Progenitor cell of endocrine pancreas (in vitro differentiated cells): Measurements from ENCODE around the gene LPP. TPM values are rescaled to one million over a fixed set of nuclear protein-coding genes. Genes with fewer than 3 reads are reported as not detected.

Source experiments
- DNase-seq: peaks from one replicate; pipeline ENCODE4 v3.0.0; 2021; ENCODE audit warnings: low spot score; ENCODE audit not compliant: unreplicated experiment
- H3K27ac Mint-ChIP-seq: 2 replicates; pipeline ENCODE4 v1.8.0; 2021; ENCODE audit warnings: mild to moderate bottlenecking, moderate library complexity, mixed read lengths
- H3K27me3 Mint-ChIP-seq: 2 replicates; pipeline ENCODE4 v1.8.0; 2021; ENCODE audit warnings: mixed read lengths
- H3K36me3 Mint-ChIP-seq: 2 replicates; pipeline ENCODE4 v1.8.0; 2022; ENCODE audit warnings: mixed read lengths; ENCODE audit not compliant: insufficient read depth
- H3K4me1 Mint-ChIP-seq: 2 replicates; pipeline ENCODE4 v1.8.0; 2021; ENCODE audit warnings: low read depth, mixed read lengths
- H3K4me3 Mint-ChIP-seq: 2 replicates; pipeline ENCODE4 v1.8.0; 2021; ENCODE audit warnings: low read depth, mild to moderate bottlenecking, moderate library complexity, mixed read lengths
- H3K9me3 Mint-ChIP-seq: 2 replicates; pipeline ENCODE4 v1.8.0; 2021; ENCODE audit warnings: low read depth, mixed read lengths
- total RNA-seq: library from RNA; stranded (reverse); gene quantifications from 2 replicates; pipeline ENCODE4 v1.2.1, GENCODE V29; 2021
- TF ChIP-seq, protein P1 (sequence below): fragments of 200-600 bp; sonication (generic); IDR thresholded peaks from one replicate; pipeline ENCODE4 v1.5.0; 2021; ENCODE audit warnings: antibody characterized with exemption, mild to moderate bottlenecking; ENCODE audit not compliant: unreplicated experiment

LPP gene
- total RNA-seq, 1 donor from 2014 or later = 131 TPM

DNA sequence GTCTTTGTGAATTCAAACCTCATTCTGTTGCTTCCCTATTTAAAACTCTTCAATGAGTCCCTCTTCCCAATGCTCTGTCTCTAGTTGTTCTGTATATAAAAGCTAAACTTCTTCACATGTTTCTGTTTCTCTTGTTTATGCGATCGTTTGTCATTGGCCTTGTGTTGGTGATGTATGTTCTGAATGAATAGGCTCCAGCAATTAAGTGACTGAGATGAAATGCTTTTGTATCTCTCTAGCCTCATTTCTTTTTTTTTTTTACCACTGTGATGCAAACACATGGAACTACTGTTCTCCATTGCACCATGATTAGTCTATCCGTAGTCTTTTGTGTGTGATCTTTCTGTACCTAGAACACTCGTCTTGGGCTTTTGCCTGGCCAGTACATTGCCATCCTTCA, 637.4 kb downstream of the LPP start:
- Mint-ChIP-seq H3K27ac (no peak overlapping the region), H3K27me3 (no peaks in the 10 kb centered on the region), H3K9me3 (no peaks in the 10 kb centered on the region), H3K4me3 (no peak overlapping the region), H3K4me1 (no peaks in the 10 kb centered on the region), H3K36me3 (peaks cover 1% of the 10 kb centered on the region)
- DNase-seq = no peak
- TF ChIP-seq, protein P1, sequence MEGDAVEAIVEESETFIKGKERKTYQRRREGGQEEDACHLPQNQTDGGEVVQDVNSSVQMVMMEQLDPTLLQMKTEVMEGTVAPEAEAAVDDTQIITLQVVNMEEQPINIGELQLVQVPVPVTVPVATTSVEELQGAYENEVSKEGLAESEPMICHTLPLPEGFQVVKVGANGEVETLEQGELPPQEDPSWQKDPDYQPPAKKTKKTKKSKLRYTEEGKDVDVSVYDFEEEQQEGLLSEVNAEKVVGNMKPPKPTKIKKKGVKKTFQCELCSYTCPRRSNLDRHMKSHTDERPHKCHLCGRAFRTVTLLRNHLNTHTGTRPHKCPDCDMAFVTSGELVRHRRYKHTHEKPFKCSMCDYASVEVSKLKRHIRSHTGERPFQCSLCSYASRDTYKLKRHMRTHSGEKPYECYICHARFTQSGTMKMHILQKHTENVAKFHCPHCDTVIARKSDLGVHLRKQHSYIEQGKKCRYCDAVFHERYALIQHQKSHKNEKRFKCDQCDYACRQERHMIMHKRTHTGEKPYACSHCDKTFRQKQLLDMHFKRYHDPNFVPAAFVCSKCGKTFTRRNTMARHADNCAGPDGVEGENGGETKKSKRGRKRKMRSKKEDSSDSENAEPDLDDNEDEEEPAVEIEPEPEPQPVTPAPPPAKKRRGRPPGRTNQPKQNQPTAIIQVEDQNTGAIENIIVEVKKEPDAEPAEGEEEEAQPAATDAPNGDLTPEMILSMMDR = no peak

DNA sequence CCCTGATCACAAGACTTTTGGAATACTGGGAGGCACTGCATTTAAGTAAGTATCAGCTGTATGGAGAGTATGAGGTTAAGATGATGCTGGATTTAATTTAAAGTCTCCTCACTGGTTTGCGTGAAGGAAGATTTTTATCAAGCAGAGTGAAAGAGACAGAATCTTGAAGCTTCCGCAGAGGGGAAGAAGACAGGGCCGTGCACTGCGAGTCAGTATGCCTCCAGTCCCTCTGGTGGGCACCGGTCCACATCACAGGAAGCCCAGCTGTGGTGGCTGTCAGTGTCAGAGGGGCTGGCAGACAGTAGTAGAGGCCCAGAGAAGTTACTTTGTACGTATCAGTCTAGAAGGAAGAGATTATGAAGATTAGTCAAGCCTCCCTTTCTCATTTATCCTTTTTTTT, 638.8 kb downstream of the LPP start:
- TF ChIP-seq, protein P1 = peak; percentile 36

DNA sequence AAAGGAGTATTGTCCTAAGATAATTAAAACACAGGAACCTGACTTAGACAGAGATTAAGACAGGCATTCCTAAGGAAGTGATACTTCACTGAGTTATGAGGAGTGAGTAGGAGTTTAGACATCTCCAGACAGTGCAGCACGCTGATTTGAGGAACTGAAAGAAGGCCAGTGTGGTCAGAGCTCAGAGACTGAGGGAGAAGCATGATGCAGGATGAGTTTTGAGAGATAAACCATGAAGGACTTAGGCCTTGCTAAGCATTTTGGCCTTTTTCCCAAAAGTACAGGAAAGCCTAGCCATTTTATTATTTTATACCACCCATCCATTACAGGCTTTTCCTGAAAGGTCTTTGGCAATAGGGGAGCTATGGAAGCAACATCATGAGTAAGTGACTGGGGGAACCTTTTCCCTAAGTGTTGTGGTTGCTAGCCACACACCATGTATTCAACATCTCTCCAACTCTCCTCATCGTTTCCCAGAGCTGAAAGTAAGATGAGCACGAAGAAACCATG, 642.2 kb downstream of the LPP start:
- H3K27me3 Mint-ChIP-seq = no peaks in the 10 kb centered on the region
- no peaks in the 10 kb centered on the region for H3K9me3 Mint-ChIP-seq
- no peak for DNase-seq
- H3K4me1 Mint-ChIP-seq = no peaks in the 10 kb centered on the region
- peaks cover 1% of the 10 kb centered on the region for H3K36me3 Mint-ChIP-seq
- no peak overlapping the region for H3K27ac Mint-ChIP-seq
- TF ChIP-seq, protein P1 = no peak
- no peak overlapping the region for H3K4me3 Mint-ChIP-seq

More for the DNA sequence above, 638.8 kb downstream of the LPP start:
- H3K27ac Mint-ChIP-seq = no peak overlapping the region
- H3K9me3 Mint-ChIP-seq = no peaks in the 10 kb centered on the region
- no peak overlapping the region for H3K4me3 Mint-ChIP-seq
- H3K4me1 Mint-ChIP-seq = no peaks in the 10 kb centered on the region
- DNase-seq = no peak
- H3K27me3 Mint-ChIP-seq = no peaks in the 10 kb centered on the region
- peaks cover 1% of the 10 kb centered on the region for H3K36me3 Mint-ChIP-seq

DNA sequence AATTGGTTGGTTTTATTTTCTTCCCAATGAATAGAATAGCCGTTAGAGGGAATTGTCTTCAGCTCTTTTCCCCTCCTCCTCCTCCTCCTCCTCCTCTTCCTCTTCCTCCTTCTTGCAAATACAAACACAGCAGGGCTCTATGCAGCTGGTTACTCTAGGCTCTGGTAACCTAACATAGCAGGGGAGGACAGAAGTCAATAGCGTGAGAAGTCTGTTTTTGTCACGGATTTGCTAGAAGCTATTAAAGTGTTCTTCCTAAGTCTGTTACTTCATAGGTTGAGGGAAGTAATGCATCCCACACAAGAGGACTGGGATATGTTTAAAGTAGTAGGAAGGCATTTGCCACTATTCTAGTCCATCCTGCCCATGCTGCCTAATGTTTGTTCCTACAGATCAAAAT, 643.1 kb downstream of the LPP start:
- no peaks in the 10 kb centered on the region for H3K9me3 Mint-ChIP-seq
- peaks cover 1% of the 10 kb centered on the region for H3K36me3 Mint-ChIP-seq
- H3K27ac Mint-ChIP-seq = no peak overlapping the region
- H3K4me3 Mint-ChIP-seq = no peak overlapping the region
- H3K27me3 Mint-ChIP-seq = no peaks in the 10 kb centered on the region
- H3K4me1 Mint-ChIP-seq = no peaks in the 10 kb centered on the region
- TF ChIP-seq, protein P1 = no peak
- DNase-seq = no peak

DNA sequence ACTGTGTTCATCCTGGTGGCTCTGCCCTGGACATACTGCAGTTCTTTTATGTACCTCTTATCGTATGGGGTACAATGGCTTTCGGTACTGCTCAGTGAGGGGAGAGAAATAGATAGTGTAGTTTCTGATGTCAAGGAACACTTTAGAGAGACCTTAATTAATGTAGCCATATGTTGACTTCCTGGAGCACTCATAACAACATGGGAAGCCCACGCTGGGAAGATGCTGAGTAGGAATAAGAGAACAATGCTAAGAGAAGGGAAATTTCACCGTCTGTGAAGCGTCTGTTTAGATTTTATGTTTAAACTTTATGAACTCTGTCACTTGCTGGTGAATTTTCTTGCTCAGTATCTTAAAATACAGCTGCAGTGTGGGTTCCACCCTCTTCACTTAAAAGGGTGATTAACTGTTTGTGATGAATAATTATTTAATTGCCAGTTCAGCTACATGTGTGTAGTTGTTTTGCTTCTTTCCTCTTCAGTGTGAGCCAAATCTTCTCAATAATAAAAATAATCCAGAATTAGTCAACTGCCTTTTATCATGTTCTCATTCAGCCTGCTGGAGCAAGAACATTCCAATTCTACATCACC, 644.7 kb downstream of the LPP start:
- H3K27me3 Mint-ChIP-seq = no peaks in the 10 kb centered on the region
- TF ChIP-seq, protein P1 = no peak
- DNase-seq = no peak
- H3K9me3 Mint-ChIP-seq = no peaks in the 10 kb centered on the region
- no peak overlapping the region for H3K4me3 Mint-ChIP-seq
- H3K27ac Mint-ChIP-seq = no peak overlapping the region
- H3K4me1 Mint-ChIP-seq = no peaks in the 10 kb centered on the region
- H3K36me3 Mint-ChIP-seq = peaks cover 1% of the 10 kb centered on the region
